Kasumi-1 (cell line): ENCODE data around the gene PELI2.

Source experiments
- DNase-seq, 2 experiments: peaks; one replicate each; lab custom pipeline; 2025; lab: John Stamatoyannopoulos, UW

PELI2 gene

GRCh38 chr14:56244138-56244789, 126.1 kb downstream of the PELI2 start:
- peak; percentile 27 to 30 for DNase-seq

GRCh38 chr14:56247495-56248200, 129.4 kb downstream of the PELI2 start:
- no peak for DNase-seq

- no peak for DNase-seq
Observed at GRCh38 chr14:56248442-56248841, 130.2 kb downstream of the PELI2 start.

- no peak for DNase-seq
Observed at GRCh38 chr14:56261046-56261445, 142.8 kb downstream of the PELI2 start.

- no peak for DNase-seq
Observed at GRCh38 chr14:56262530-56262929, 144.3 kb downstream of the PELI2 start.

- no peak for DNase-seq
Observed at GRCh38 chr14:56268039-56268438, 149.8 kb downstream of the PELI2 start.

- DNase-seq = no peak
Observed at GRCh38 chr14:56268673-56269072, 150.5 kb downstream of the PELI2 start.

GRCh38 chr14:56270921-56271320, 152.7 kb downstream of the PELI2 start:
- no peak for DNase-seq

GRCh38 chr14:56271970-56272369, 153.8 kb downstream of the PELI2 start:
- DNase-seq = no peak

GRCh38 chr14:56273155-56273554, 154.9 kb downstream of the PELI2 start:
- no peak for DNase-seq

GRCh38 chr14:56273951-56274350, 155.7 kb downstream of the PELI2 start:
- no peak for DNase-seq

- no peak for DNase-seq
Observed at GRCh38 chr14:56274556-56274955, 156.3 kb downstream of the PELI2 start.

- DNase-seq = no peak
Observed at GRCh38 chr14:56276108-56276507, 157.9 kb downstream of the PELI2 start.

GRCh38 chr14:56278383-56278782, 160.2 kb downstream of the PELI2 start:
- DNase-seq = no peak

- DNase-seq = no peak
Observed at GRCh38 chr14:56280843-56281242, 162.6 kb downstream of the PELI2 start.

- DNase-seq = no peak
Observed at GRCh38 chr14:56282179-56282578, 164.0 kb downstream of the PELI2 start.

GRCh38 chr14:56284641-56285040, 166.4 kb downstream of the PELI2 start:
- DNase-seq = no peak

GRCh38 chr14:56289155-56289554, 170.9 kb downstream of the PELI2 start:
- DNase-seq = no peak

- no peak for DNase-seq
Observed at GRCh38 chr14:56290195-56290594, 172.0 kb downstream of the PELI2 start.

- DNase-seq = no peak
Observed at GRCh38 chr14:56292970-56293369, 174.8 kb downstream of the PELI2 start.

- no peak for DNase-seq
Observed at GRCh38 chr14:56293506-56293905, 175.3 kb downstream of the PELI2 start.

- DNase-seq = no peak
Observed at GRCh38 chr14:56294128-56294527, 175.9 kb downstream of the PELI2 start.

GRCh38 chr14:56295743-56296142, 177.5 kb downstream of the PELI2 start:
- no peak for DNase-seq

GRCh38 chr14:56297449-56297848, 179.2 kb downstream of the PELI2 start:
- no peak for DNase-seq
